ENCODE measurements around the gene MAML2.
"Not testable (repeated sequence)": the region's sequence is repeated elsewhere in the genome, so short reads cannot be mapped to it uniquely, and the experiment has no call there.

The MAML2 gene

GRCh38 chr11:96185220-96185768 lies 157.7 kb downstream of the MAML2 start:
- DNase-seq = peak; percentile 90
- H3K4me3 ChIP-seq (ENCODE audit: low read length) = peak overlapping the region; percentile 6; the same call in 1 of the 2 replicates
- H3K27ac ChIP-seq (ENCODE audit: low read length) = peak overlapping the region; percentile 72
- H3K4me2 ChIP-seq (ENCODE audit: low read depth, low read length) = peak overlapping the region; percentile 90
- no peaks in the 10 kb centered on the region for H3K27me3 ChIP-seq (replicated peaks; ENCODE audit: insufficient read depth, low read length)
- H3K9me3 ChIP-seq (replicated peaks; ENCODE audit: insufficient read depth, low read length) = no peaks in the 10 kb centered on the region
- TF ChIP-seq EZH2 (optimal IDR thresholded peaks at IDR 0.05; ENCODE audit: low read depth, low read length) (no peak), EZH2phosphoT487 (IDR thresholded peaks at IDR 0.05; ENCODE audit: low read length) (no peak), CTCF (IDR thresholded peaks at IDR 0.05; ENCODE audit: low read length) (peak; percentile 16)
- H3K9me2 ChIP-seq (replicated peaks; ENCODE audit: insufficient read depth, low read length) = no peaks in the 10 kb centered on the region
- no peak overlapping the region; the same call in 1 of the 2 replicates for H3K9ac ChIP-seq (ENCODE audit: low read length)
- peaks cover 33% of the 10 kb centered on the region for H3F3A ChIP-seq (ENCODE audit: insufficient read depth, low read length)
- no peaks in the 10 kb centered on the region for H3K36me3 ChIP-seq (replicated peaks; ENCODE audit: insufficient read depth, low read length)
- no peaks in the 10 kb centered on the region for H4K20me1 ChIP-seq (ENCODE audit: insufficient read depth, low read length)
- H3K4me1 ChIP-seq (ENCODE audit: low read length) = peaks cover 49% of the 10 kb centered on the region
- no peak overlapping the region for H2AFZ ChIP-seq (ENCODE audit: low read length)
- peaks cover 23% of the 10 kb centered on the region; the same call in 1 of the 2 replicates for H3K79me2 ChIP-seq (ENCODE audit: low read length)

GRCh38 chr11:96180937-96181336 lies 162.1 kb downstream of the MAML2 start:
- Histone ChIP-seq H3F3A (ENCODE audit: insufficient read depth, low read length) (peaks cover 13% of the 10 kb centered on the region), H3K79me2 (ENCODE audit: low read length) (0 out of 2 replicates have a peak, but pooled peaks cover 17% of the 10 kb centered on the region), H3K4me1 (ENCODE audit: low read length) (peaks cover 12% of the 10 kb centered on the region)
- H3K27ac ChIP-seq (ENCODE audit: low read length); H3K9me3 ChIP-seq (replicated peaks; ENCODE audit: insufficient read depth, low read length); H2AFZ ChIP-seq (ENCODE audit: low read length); H3K9me2 ChIP-seq (replicated peaks; ENCODE audit: insufficient read depth, low read length); H3K9ac ChIP-seq (ENCODE audit: low read length); H3K4me2 ChIP-seq (ENCODE audit: low read depth, low read length); DNase-seq; H3K27me3 ChIP-seq (replicated peaks; ENCODE audit: insufficient read depth, low read length); H3K36me3 ChIP-seq (replicated peaks; ENCODE audit: insufficient read depth, low read length); H4K20me1 ChIP-seq (ENCODE audit: insufficient read depth, low read length); H3K4me3 ChIP-seq (ENCODE audit: low read length): not testable (repeated sequence)

GRCh38 chr11:96180341-96180740 lies 162.7 kb downstream of the MAML2 start:
- Histone ChIP-seq H3K4me3 (ENCODE audit: low read length) (no peak overlapping the region), H3K27me3 (replicated peaks; ENCODE audit: insufficient read depth, low read length) (no peaks in the 10 kb centered on the region), H3K4me1 (ENCODE audit: low read length) (peaks cover 6% of the 10 kb centered on the region), H3K36me3 (replicated peaks; ENCODE audit: insufficient read depth, low read length) (no peaks in the 10 kb centered on the region), H3K4me2 (ENCODE audit: low read depth, low read length) (no peak overlapping the region), H3K9me3 (replicated peaks; ENCODE audit: insufficient read depth, low read length) (no peaks in the 10 kb centered on the region), H3K9ac (ENCODE audit: low read length) (no peak overlapping the region), H4K20me1 (ENCODE audit: insufficient read depth, low read length) (no peaks in the 10 kb centered on the region), H3K79me2 (ENCODE audit: low read length) (0 out of 2 replicates have a peak, but pooled peaks cover 16% of the 10 kb centered on the region), H3K27ac (ENCODE audit: low read length) (no peak overlapping the region), H2AFZ (ENCODE audit: low read length) (no peak overlapping the region), H3F3A (ENCODE audit: insufficient read depth, low read length) (peaks cover 7% of the 10 kb centered on the region), H3K9me2 (replicated peaks; ENCODE audit: insufficient read depth, low read length) (no peaks in the 10 kb centered on the region)
- DNase-seq = no peak
- TF ChIP-seq CTCF (IDR thresholded peaks at IDR 0.05; ENCODE audit: low read length) (no peak), EZH2 (optimal IDR thresholded peaks at IDR 0.05; ENCODE audit: low read depth, low read length) (no peak), EZH2phosphoT487 (IDR thresholded peaks at IDR 0.05; ENCODE audit: low read length) (no peak)

GRCh38 chr11:96179905-96180304 lies 163.1 kb downstream of the MAML2 start:
- TF ChIP-seq EZH2phosphoT487 (IDR thresholded peaks at IDR 0.05; ENCODE audit: low read length) (no peak), CTCF (IDR thresholded peaks at IDR 0.05; ENCODE audit: low read length) (no peak), EZH2 (optimal IDR thresholded peaks at IDR 0.05; ENCODE audit: low read depth, low read length) (no peak)
- Histone ChIP-seq H3K4me3 (ENCODE audit: low read length) (no peak overlapping the region), H3K9ac (ENCODE audit: low read length) (no peak overlapping the region), H3K4me1 (ENCODE audit: low read length) (peaks cover 3% of the 10 kb centered on the region), H3K9me2 (replicated peaks; ENCODE audit: insufficient read depth, low read length) (no peaks in the 10 kb centered on the region), H3K79me2 (ENCODE audit: low read length) (0 out of 2 replicates have a peak, but pooled peaks cover 16% of the 10 kb centered on the region), H3F3A (ENCODE audit: insufficient read depth, low read length) (peaks cover 3% of the 10 kb centered on the region), H3K27ac (ENCODE audit: low read length) (no peak overlapping the region), H3K36me3 (replicated peaks; ENCODE audit: insufficient read depth, low read length) (no peaks in the 10 kb centered on the region), H2AFZ (ENCODE audit: low read length) (no peak overlapping the region), H4K20me1 (ENCODE audit: insufficient read depth, low read length) (no peaks in the 10 kb centered on the region), H3K9me3 (replicated peaks; ENCODE audit: insufficient read depth, low read length) (no peaks in the 10 kb centered on the region), H3K4me2 (ENCODE audit: low read depth, low read length) (no peak overlapping the region), H3K27me3 (replicated peaks; ENCODE audit: insufficient read depth, low read length) (no peaks in the 10 kb centered on the region)
- no peak for DNase-seq

Data from MM.1S (cell line).